GM18519 (cell line): ENCODE results near the gene MAGI2.

Experiments used
- ATAC-seq: cut with Tn5 transposase; IDR thresholded peaks from one replicate; pipeline ENCODE4 v1.9.1; 2021; ENCODE audit warnings: mild to moderate bottlenecking, moderate library complexity; ENCODE audit not compliant: unreplicated experiment, low FRiP score

The MAGI2 gene

DNA sequence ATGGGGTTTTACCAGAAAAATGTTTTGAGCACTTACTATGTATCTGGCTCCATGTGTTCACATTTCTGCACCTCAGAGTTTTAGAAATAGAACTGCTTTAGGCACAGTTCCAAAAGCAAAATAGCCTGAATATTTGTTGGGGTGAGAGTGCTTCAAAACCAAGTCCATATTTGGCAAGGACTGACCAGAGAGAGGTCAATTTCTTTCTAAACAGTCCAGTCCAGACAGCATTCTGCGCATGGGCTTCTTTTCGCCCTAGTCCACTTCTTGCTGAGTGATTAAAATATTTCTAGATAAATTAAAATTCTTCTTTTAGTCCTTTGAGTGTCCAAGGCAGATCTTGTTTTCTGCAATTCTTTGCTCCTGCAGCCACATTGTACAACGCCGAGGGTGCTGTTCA lies 1227.9 kb downstream of the MAGI2 start:
- ATAC-seq, result no peak

DNA sequence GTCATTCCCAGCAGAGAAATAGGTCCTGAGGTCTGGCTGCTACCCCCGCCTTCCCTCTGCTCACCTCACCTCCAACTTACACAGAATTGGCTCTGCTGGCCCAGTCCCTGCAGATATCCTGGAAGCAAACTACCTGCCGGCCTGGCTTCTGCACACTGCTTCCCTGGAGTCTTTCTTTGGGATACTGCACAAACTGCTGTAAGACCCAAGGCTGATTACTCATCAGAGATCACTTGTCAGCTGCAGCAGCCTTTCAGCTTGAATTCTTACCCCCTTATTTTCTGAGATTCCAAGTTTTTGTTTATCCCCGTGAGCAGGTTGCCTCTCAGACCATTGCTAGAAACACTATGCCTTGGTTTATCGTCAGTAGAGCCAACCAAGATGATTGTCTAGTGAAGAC lies 1228.5 kb downstream of the MAGI2 start:
- no peak for ATAC-seq

DNA sequence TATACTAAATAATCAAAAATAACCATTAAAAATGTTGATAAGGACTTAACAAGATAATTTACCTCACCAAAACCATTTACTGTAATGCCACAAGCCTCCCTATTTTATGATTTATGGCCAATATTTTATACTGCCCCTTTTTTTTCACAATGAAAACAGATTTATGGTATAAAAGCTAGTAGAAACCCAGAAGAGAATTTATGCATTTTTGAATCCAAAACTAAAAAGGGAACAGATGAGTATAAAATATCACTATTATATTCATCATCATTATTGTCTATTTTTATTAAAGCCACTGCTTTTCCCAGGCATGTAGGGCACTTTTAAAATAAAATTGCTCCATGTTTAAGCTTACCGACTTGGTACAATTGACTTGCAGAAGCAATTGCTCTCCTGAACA lies 1229.9 kb downstream of the MAGI2 start:
- ATAC-seq, result no peak

DNA sequence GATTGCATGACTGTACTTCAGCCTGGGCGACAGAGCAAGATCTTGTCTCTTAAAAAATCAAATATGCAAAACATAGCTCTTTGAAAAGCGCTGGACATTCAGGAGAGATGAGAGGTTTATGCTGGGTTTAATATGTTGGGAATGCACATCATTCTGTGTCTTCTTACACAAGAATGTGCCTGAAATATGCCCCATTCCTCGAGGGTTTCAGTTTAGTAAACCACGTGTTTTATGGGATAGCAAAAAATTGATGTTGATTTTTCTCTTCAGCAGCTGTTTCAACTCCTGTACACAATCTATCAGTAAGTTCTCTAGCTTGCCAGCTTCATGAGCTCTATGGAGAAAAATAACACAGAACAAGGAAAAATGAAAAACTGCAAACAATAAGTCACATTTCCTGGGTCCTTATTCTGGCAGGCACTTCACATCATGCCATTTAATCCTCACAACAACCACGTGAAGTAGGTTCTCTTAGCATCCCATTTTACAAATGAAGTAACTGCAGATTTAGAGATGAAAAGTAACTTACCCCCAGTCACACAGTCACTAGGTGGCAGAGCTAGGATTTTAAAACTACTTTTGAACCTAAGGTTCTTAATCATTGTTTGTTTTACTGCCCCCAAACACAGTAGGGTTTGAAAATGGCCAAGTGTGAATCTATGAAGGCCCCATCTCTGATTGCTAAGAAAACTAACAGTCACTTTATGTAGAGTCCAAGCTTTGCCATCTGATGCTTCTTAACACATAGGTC lies 1231.3 kb downstream of the MAGI2 start:
- ATAC-seq, result no peak

DNA sequence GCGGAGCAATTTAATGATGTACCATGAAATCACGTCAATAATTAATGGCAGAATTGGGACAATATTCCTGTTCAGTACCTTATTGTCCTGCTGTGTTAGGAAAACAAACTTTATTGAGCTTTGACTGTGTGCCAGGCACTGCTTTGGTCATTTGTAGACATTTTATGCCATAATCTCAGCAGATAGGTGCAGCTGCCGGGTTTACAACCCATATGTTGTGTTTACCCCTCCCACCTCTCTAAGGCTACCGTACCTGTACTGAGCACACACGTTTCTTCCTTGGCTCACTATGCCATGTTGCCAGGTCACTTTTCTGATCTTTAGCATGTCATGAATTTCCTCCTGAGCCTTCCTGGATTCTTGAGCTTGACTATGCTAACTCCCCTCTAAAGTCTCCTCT lies 1232.7 kb downstream of the MAGI2 start:
- no peak for ATAC-seq

DNA sequence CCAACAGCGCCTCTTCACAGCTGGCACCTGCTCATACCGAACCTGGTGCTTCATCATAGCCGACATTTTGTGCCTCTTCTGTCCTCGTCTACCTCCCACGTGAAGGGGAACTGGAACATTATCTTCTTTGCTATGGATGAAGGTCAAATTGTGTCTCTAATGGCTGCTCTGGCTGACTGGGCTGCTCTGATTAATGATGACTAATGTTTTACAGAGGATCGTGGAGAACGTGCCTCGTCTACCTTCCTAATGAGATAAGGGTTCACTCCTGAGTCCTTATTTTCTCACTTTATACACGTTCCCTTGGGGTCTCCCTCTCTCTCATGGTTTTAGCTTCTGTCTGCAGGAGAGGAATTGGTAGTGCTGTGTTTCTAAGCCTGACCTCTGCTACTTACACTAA lies 1234.6 kb downstream of the MAGI2 start:
- no peak for ATAC-seq

DNA sequence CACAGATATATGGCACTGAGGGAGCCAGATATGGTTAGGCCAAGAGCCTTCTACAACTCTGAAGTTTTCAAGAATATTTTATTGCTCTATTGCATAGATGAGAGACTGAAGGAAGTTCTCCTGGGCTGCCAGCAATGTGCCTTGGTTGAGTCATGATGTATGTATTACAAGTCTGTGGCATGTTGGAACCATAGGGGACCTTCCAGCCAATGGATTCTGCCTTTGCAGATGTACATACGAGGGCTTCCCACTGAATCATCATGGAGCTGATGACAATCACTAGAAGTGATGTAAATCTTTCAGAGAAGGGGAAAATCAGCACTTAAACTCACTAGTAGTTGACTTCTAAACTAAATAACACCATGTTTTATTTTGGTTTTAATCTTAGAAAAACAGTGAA lies 1235.4 kb downstream of the MAGI2 start:
- no peak for ATAC-seq

DNA sequence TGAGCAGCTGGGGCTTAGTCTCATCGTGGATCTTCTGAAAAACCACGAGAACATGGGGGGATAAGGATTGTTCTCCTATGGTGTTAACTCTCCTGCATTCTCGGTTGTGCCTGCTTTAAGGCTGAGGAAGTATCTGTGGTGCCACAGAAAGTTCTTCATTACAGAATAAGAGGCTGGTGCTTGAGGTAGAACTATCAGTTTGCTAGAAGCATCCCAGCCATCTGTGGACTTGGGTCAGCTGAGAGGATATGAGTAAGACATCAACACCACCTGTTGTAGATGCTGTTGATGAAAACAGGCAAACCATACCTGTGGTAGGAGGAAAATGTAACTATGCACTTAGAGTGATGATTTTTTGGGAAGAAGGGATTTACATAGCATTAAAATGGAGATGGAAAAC lies 1238.3 kb downstream of the MAGI2 start:
- ATAC-seq, result no peak

DNA sequence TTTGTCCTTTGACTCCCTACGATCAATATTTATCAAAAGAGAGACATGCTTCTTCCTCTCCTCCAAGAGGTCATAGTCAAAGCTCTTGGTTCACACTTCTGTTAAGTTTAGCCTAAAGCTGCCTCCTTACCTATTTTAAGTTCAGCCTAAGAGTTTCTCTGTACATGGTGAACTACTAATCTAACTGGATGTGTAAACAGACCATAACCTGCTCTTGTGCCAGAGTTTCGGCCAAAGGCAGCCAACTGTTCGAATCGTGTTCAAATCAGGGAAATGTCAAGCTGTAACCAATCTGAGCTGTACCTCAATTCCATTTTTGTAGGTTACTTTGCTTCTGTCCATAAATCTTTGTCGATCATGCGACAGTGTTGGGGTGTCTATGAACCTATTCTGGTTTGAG lies 1240.1 kb downstream of the MAGI2 start:
- no peak for ATAC-seq

DNA sequence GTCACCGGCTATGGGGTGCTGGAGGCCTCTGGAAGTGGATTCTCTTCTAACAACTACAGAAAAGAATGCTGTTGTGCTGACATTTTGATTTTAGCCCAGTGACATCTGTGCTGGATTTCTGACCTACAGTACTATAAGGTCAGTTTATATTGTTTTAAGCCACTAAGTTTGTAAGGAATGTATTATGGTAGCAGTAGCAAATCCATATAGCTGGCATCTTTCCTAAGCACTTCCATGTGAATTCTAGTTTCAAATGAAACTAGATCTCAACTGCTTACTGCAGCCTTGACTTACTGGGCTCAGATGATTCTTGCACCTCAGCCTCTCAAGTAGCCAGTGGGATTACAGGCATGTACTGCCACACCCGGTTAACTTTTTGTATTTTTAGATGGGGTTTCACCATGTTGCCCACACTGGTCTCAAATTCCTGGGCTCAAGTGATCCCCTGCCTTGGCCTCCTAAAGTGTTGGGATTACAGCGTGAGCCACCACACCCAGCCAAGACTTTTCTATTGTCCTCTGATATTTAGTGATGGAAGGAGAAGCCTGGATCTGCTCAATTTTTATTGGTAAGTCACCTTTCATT lies 1240.9 kb downstream of the MAGI2 start:
- no peak for ATAC-seq

DNA sequence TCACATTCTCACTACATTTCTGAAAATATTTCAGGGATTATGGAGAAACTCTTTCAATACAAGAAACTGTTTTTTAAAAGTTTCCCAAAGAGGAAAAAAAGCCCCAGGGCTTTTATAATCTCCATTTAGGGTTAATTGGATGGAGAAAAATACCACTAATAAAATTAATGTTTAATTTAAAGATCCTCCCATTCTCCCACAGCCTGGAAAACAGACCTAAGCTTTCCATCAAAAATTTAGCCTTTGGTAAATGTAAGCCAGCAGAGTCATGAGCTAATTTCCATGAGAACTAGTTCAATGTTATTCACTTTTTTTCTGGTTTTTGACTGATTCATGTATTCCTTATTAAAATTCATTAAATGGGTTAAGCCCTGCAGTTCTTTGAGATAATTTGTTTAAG lies 1246.2 kb downstream of the MAGI2 start:
- no peak for ATAC-seq

DNA sequence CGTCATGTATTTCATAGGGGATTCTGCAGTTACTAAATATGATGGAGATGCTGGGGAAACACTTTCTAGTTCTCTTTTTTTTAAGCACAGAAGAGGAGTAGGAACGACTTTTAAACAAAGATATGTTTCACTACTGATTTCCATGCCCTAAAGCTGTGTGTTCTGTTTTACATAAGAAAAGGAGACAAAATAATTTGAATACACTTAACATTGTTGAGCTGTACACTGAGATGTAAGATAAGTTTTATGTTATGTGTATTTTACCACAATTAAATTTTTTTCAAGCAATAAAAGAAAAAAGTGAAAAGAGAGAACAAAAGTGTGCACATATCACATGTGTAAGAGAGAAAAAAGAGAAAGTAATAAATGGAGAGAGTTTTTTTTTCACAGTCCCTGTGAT lies 1246.7 kb downstream of the MAGI2 start:
- no peak for ATAC-seq

DNA sequence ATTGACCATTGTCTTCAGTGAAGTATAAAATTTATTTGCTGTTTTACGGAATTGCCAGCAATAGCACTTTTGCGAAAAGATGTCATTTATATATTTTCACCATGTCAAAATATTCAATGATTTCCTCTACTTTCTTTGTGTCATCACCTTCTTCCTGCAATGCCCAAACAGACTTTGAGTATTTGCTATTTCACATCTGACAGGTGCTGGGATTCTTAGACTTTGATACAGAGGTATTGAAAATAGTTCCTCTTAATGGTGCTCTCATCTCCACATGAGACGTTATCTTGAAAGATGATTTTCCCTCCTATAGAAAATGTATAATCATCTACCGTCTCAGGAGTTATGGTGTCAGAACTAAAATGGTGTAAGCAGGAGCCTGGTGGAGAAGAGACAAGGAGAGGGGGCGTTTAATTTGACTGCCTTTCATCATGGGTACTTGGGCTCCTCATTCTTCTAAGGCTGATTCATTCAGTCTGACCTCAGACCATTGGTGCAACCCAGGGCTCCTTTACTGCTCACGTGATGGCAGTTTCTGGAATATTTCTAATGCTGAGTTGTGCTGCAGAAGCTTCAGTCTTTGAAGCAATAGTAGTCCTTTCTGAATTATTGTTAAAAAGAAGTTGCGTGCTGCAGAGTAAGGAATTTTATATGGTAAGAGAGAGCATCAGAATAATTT lies 1250.3 kb downstream of the MAGI2 start:
- no peak for ATAC-seq

DNA sequence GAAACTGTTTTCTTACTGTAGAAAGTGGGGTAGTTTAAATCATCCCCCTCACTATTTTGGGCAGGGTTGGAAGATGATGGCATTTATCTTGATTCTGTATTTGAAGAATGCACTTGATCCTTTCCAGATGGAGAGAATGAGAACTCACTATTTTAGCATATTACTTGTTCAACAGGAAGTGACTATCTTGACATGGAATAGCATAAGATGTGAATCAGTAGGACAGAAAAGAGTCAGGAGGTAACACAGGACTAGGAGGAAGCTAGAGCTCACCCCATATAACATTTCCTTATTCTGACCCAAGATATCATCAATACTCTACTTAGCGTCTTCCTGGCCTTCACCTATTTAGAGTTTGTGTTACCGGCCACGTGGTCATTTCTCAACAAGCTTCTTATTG lies 1254.7 kb downstream of the MAGI2 start:
- ATAC-seq, result no peak

DNA sequence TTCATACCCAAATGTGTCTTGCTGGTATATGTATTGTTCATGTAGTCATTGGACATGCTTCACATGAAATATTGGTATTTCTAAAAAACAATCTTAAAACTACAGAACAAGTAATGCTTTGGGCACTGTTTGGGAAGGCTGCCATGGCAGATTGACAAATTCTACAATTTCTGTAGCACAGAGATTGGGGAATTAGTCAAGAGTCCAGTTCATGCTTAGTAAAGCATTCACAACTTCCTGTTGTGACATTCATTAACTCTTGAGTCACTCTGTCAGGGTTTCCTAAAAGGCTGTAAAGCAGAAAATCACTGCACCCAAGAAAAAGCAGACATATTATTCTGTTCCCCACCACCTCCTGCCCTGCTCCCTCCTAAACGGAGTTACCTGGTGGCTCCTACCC lies 1256.0 kb downstream of the MAGI2 start:
- no peak for ATAC-seq

DNA sequence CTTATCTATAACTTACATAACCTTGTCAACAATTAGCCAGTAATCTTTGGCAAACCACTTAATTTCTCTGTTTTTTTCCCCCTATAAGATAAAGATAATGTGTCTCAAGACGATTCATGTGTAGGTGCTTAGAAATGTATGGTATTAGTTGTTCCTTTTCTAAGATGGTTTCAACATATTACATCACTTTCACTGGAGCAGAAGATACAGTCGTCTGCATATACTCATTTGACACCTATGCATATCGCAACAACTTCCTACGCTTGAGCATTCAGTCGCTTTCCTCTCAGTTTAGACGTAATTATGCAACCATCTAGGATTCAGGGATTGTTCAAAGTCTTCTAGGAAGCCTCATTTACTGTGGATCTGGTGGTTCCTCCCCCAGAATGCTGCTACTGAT lies 1258.2 kb downstream of the MAGI2 start:
- ATAC-seq, result no peak

DNA sequence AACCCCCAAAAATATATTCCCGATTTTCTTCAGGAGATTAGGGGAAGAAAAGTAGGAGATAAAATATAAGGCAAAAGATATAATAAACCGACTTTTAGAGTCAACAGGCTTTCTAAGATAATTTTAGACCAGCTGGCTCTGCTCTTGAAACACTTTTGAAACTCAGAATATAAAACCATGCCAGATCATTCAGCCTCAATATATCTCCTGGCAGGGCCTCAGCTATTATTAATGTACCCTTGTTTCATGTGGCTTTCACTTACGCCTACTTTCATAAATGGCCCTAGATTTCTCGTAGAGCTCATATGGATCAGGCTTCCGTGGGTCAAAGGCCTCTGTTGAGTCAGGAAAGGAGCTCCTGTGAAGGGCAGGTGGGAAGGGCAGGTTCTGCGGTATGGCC lies 1258.9 kb downstream of the MAGI2 start:
- no peak for ATAC-seq

DNA sequence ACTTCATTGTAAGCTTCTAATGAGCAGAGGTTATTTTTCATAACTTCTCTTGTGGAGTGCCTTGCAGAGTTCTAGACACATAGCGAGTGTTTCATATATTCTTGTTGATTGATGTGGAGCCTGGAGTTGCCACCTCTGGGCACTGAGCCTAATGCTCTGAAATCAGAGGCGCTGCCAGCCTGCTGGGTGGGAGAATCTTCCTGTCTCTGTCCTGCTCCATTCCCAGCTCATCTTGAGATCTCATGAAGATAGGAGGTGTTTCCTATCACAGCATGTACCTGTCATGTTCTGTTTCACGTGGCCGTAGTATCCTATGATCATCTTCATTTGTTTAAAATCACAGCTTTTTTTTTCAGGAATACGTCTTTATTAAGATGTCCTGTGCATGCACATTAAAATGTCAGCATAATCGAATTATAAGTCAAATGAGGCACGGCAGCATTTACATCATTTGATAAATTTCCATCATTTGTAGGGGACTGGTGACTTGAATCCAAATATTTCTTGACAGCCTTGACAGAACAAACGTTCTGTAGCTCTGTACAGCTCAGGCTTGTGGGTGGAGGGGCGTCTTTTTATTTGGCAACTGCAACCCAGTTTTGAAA lies 1261.9 kb downstream of the MAGI2 start:
- no peak for ATAC-seq

DNA sequence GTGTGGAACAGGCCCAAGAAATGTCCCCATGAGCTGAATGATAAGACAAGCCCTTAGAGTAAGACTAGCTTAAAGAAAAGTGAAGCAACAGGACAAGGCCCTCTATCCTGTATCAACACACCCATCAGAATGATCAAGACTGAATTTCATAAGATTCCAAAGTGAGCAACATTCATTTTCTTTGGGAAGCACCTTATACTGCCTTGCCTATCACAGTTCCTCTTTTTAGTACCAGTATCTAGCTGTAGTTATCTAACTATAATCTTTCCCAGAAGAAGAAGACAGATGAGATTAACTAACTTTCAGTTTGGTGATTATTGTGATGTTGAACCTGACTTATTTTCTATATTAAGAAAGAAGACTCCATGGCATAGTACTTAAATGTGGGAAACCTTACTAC lies 1263.7 kb downstream of the MAGI2 start:
- no peak for ATAC-seq

DNA sequence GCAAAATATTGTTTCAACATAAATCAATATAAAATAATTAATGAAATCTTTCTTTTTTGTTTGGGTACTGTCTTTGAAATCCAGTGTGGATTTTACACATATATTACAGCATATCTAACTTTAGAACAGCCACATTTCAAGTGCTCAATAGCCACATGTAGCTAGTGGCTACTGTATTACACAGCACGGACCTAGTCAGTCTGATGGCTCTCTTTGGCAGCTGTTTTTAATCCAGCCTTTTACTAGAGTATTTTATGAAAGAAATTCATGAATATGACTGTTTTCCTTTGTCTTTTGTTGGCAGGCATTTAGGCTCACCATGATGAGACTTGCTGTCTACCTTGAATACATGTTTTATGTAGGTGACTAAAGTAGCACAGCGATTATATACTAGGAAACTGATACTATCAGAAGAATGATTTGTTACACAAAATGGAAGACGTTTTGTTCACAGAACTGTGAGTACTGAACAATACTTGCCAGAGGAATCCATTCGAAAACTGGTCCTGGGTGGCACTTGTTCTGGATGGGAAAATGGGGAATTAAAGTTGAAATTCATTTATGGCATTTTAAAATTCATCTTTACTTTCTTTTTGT lies 1268.2 kb downstream of the MAGI2 start:
- no peak for ATAC-seq

DNA sequence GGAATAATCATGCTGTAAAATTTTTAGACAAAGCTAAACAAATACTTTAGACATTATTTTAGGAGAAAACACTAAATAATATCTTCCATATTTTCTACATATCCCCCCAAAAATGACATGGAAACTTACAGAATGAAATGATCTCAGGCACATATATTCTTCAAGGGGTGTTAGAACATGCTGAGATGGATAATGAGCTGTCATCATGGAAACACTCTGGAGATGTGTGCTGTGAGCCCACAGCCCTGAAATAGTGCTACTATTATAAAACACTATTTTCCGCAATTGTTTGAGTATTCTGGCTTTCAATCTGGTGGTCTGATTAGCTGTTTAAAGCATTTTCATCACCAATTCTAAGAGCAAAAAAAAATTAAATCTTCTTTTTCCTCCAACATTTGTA lies 1269.2 kb downstream of the MAGI2 start:
- ATAC-seq, result no peak
